K562 (cell line): ENCODE results near the gene HSP90AA1. TPM values are rescaled to one million over a fixed set of nuclear protein-coding genes. Genes with fewer than 3 reads are reported as not detected.

ENCODE experiments used
- AFF4 ChIP-seq: sonication (generic); formaldehyde crosslinking; IDR thresholded peaks from 2 replicates; pipeline ENCODE4 v1.8.0; 2023; ENCODE audit warnings: mild to moderate bottlenecking, missing genetic modification reagents
- DEAF1 ChIP-seq: fragments of 450-650 bp; formaldehyde crosslinking; IDR thresholded peaks from 2 replicates; pipeline ENCODE4 v1.4.0; 2020; ENCODE audit warnings: mild to moderate bottlenecking, moderate library complexity
- E2F4 ChIP-seq: sonication (generic); formaldehyde crosslinking; IDR thresholded peaks from 2 replicates; pipeline ENCODE4 v1.8.0; 2022; ENCODE audit warnings: mild to moderate bottlenecking, low read depth, missing genetic modification reagents
- FIP1L1 ChIP-seq: fragments of 200-400 bp; formaldehyde crosslinking; IDR thresholded peaks from 2 replicates; pipeline ENCODE4 v1.6.1; 2018; ENCODE audit warnings: mild to moderate bottlenecking, low read depth, low read length; ENCODE audit not compliant: poor library complexity, severe bottlenecking
- HES1 ChIP-seq: fragments of 450-650 bp; IDR thresholded peaks from 2 replicates; pipeline ENCODE4 v1.6.1; 2016; ENCODE audit warnings: low read depth, mild to moderate bottlenecking, moderate library complexity
- HNRNPL ChIP-seq: fragments of 200-400 bp; formaldehyde crosslinking; IDR thresholded peaks from 2 replicates; pipeline ENCODE4 v1.6.1; 2017; ENCODE audit warnings: low read depth, mild to moderate bottlenecking, low read length
- ILF3 ChIP-seq: fragments of 450-650 bp; IDR thresholded peaks from 2 replicates; pipeline ENCODE4 v1.6.1; 2018; ENCODE audit warnings: antibody characterized with exemption, mild to moderate bottlenecking, moderate library complexity, borderline replicate concordance
- MEF2A ChIP-seq: IDR thresholded peaks from 2 replicates; pipeline ENCODE4 v1.6.1; 2011; ENCODE audit warnings: low read depth, mild to moderate bottlenecking, low read length, moderate library complexity; ENCODE audit not compliant: control insufficient read depth
- XRCC4 ChIP-seq: IDR thresholded peaks from one replicate; pipeline ENCODE4 v1.6.1; 2011; ENCODE audit not compliant: insufficient read depth, insufficient read length; ENCODE audit errors: extremely low read depth
- polyA plus RNA-seq, 8 experiments: library from polyadenylated mRNA; depleted of rRNA in 4 of 8; stranded (reverse) in 5 of 8; unstranded in 3 of 8; fragments of >200 nt; fragmentation: Nextera tagmentation in 2 of 8; fragmentation: Illumina TruSeq in 1 of 8; extraction: Ambion mirVana in 2 of 8; extraction: Trizol in 1 of 8; gene quantifications; 2 replicates each; pipeline versions ENCODE4 v1.2.1 to v1.2.3, GENCODE V29; 2011 to 2014; ENCODE audit warnings: inconsistent platforms in 1 of 8, missing spikeins in 1 of 8
- total RNA-seq, 7 experiments: library from RNA; depleted of rRNA in 6 of 7; stranded (reverse); fragments of >200 nt in 6 of 7; fragmentation: Illumina TruSeq in 2 of 7; extraction: Trizol in 2 of 7; gene quantifications; 2 replicates each; pipeline versions ENCODE4 v1.2.1 to v1.2.3, GENCODE V29; 2011 to 2021; ENCODE audit warnings: low replicate concordance in 1 of 7

The HSP90AA1 gene
- total and polyA plus RNA-seq, 9 of the 15 experiments (the other 6 are each of a cell fraction or from before 2014, with no cell fraction given): 377 to 1,731 (median 879) TPM

GRCh38 chr14:102092806-102093205, 6.0 kb upstream of the HSP90AA1 start (continued):
- no peak for TF ChIP-seq ILF3
- no peak for TF ChIP-seq AFF4 (CRISPR knock-in tag)
- TF ChIP-seq DEAF1: no peak
- TF ChIP-seq E2F4: no peak
- TF ChIP-seq XRCC4: no peak
- TF ChIP-seq MEF2A: no peak
- TF ChIP-seq FIP1L1: no peak
- no peak for TF ChIP-seq HES1
- TF ChIP-seq HNRNPL: no peak
